Erythroblast (primary cell): ENCODE results near the gene AGPS.

ENCODE experiments used
- GATA1 ChIP-seq: IDR thresholded peaks from 2 replicates; pipeline ENCODE4 v1.6.1; 2011; ENCODE audit warnings: low read depth, mild to moderate bottlenecking, control low read depth, low read length, moderate library complexity
- POLR2A ChIP-seq: IDR thresholded peaks from 2 replicates; pipeline ENCODE4 v1.6.1; 2011; ENCODE audit warnings: mild to moderate bottlenecking, low read length

GRCh38 chr2:177528351-177528933 lies 135.9 kb downstream of the AGPS start:
- TF ChIP-seq POLR2A (no peak), GATA1 (no peak)
